ENCODE measurements around the gene ESPN.

The ESPN gene

GRCh38 chr1:6508816-6509189 is 84.2 kb downstream of the ESPN start:
- DNase-seq (ENCODE audit: extremely low read depth in 1 of 2, low read depth in 1 of 2), result no peak

DNA sequence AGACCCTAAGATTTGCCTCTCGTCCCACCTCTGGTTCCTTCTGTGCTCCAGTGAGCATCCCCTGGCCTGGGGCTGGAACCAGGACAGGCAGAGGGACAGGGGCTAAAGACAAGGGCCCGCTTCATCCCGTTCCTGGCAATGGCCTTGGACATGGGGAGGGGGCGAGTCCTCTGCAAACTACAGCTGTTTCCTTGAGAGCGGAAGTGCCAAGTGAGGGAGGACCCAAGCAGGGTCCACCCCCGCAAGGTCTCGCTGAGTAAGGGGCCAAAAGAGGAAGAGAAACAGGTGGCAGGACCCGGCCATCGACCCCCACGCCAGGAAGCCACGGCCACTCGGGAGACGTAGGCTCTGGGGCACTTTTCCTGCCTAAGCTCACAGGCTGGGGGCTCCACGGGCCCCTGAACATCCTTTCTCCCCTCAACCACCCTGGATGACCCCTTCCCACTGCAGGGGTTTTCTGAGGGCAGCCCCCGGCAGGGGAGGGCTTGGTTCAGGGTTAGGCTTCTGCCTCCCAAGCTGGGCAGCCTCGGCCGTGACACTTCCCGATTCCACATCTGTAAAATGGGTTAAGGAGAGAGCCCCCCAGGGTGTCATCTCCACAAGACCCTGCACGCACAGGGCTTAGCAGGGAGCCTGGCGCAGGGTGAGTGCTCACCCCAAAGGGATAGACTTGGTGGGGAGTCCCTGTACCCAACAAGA is 84.8 kb downstream of the ESPN start:
- DNase-seq (ENCODE audit: extremely low read depth in 1 of 2, low read depth in 1 of 2), result no peak

DNA sequence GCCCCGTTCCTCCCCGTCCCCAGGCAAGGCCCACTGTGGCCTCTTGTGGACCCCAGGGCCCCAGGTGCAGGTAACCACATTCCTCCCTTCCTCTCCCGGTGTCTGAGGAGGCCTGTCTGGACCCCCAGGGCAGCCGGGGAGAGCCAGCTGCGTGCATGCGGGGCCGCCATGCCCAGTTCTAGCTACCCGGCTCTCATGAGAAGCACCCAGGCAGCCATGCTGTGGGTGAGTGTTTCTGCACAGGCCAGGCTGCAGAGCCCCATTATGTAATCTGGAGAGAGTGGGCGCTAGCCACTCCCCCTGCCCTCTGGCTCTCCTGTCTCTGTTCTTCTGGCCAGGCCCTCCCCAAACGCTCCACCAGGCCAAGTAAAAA is 85.3 kb downstream of the ESPN start:
- no peak for DNase-seq (ENCODE audit: extremely low read depth in 1 of 2, low read depth in 1 of 2)

DNA sequence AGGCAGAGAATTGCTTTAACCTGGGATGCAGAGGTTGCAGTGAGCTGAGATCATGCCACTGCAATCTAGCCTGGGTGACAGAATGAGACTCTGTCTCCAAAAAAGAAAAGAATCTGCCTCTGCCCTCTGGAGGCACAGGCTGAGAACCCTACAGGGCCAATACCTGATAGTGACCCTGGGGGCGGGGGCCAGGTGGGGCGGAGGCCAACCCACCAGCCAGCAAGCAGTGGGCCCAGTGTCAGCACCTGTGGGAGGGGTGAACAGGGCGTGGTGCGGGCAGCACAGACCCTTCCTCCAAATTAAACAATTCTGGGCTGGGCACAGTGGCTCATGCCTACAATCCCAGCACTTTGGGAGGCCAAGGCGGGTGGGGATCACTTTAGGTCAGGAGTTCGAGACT is 85.9 kb downstream of the ESPN start:
- no peak for DNase-seq (ENCODE audit: extremely low read depth in 1 of 2, low read depth in 1 of 2)

Data from activated CD8-positive, alpha-beta memory T cell treated with anti-CD3 and anti-CD28 coated beads for 1 hour (primary cell).